G401 (cell line): ENCODE results near the gene LCE3C. TPM values are rescaled to one million over a fixed set of nuclear protein-coding genes. Genes with fewer than 3 reads are reported as not detected.

ENCODE experiments used
- total RNA-seq: library from RNA; depleted of rRNA; stranded (reverse); fragments of >200 nt; shearing (Covaris generic); gene quantifications from 2 replicates; pipeline ENCODE4 v1.2.3, GENCODE V29; 2014; rRNA removed

Gene LCE3C
- total RNA-seq, 1 experiment from 2014 or later: not detected

Other genes with a start within 250 kb of the LCE3C start
- not detected in 2 replicates for gene FLG2, start 240.2 kb upstream of the LCE3C start, total RNA-seq
- gene CRNN, start 186.0 kb upstream of the LCE3C start, total RNA-seq: not detected in 2 replicates
- gene LCE5A, start 89.4 kb upstream of the LCE3C start, total RNA-seq: not detected in 2 replicates
- not detected in 2 replicates for gene CRCT1, start 85.8 kb upstream of the LCE3C start, total RNA-seq
- gene LCE3E, start 33.5 kb upstream of the LCE3C start, total RNA-seq: not detected in 2 replicates
- gene LCE3D, start 19.7 kb upstream of the LCE3C start, total RNA-seq: not detected in 2 replicates
- not detected in 2 replicates for gene LCE3B, start 13.6 kb downstream of the LCE3C start, total RNA-seq
- not detected in 2 replicates for gene LCE3A, start 22.9 kb downstream of the LCE3C start, total RNA-seq
- gene LCE2D, start 63.1 kb downstream of the LCE3C start, total RNA-seq: not detected in 2 replicates
- gene LCE2C, start 75.0 kb downstream of the LCE3C start, total RNA-seq: not detected in 2 replicates
- gene LCE2B, start 85.9 kb downstream of the LCE3C start, total RNA-seq: not detected in 2 replicates
- gene LCE2A, start 98.1 kb downstream of the LCE3C start, total RNA-seq: not detected in 2 replicates
- not detected in 2 replicates for gene LCE4A, start 107.9 kb downstream of the LCE3C start, total RNA-seq
- gene KPRP, start 157.8 kb downstream of the LCE3C start, total RNA-seq: not detected in 2 replicates
- gene LCE1F, start 174.9 kb downstream of the LCE3C start, total RNA-seq: not detected in 2 replicates
- not detected in 2 replicates for gene LCE1E, start 186.0 kb downstream of the LCE3C start, total RNA-seq
- gene LCE1D, start 196.5 kb downstream of the LCE3C start, total RNA-seq: not detected in 2 replicates
- gene LCE1C, start 206.4 kb downstream of the LCE3C start, total RNA-seq: not detected in 2 replicates
- gene LCE1B, start 211.7 kb downstream of the LCE3C start, total RNA-seq: not detected in 2 replicates
- not detected in 2 replicates for gene LCE1A, start 227.2 kb downstream of the LCE3C start, total RNA-seq
- not detected in 2 replicates for gene LCE6A, start 242.6 kb downstream of the LCE3C start, total RNA-seq